Brain pericyte (primary cell): Measurements from ENCODE around the gene ST8SIA5.

Experiments used
- DNase-seq: peaks from one replicate; pipeline ENCODE4 v3.0.0-alpha.2; 2012; ENCODE audit warnings: low read depth, low spot score

ST8SIA5 gene

GRCh38 chr18:46740046-46740445 is 16.8 kb downstream of the ST8SIA5 start:
- no peak for DNase-seq

GRCh38 chr18:46738491-46738890 is 18.4 kb downstream of the ST8SIA5 start:
- DNase-seq = no peak

- DNase-seq = no peak
Observed at GRCh38 chr18:46736736-46737135, 20.1 kb downstream of the ST8SIA5 start.

- DNase-seq = no peak
Observed at GRCh38 chr18:46736135-46736534, 20.7 kb downstream of the ST8SIA5 start.

GRCh38 chr18:46734981-46735380 is 21.9 kb downstream of the ST8SIA5 start:
- DNase-seq = no peak

GRCh38 chr18:46733872-46734271 is 23.0 kb downstream of the ST8SIA5 start:
- no peak for DNase-seq

GRCh38 chr18:46732801-46733200 is 24.1 kb downstream of the ST8SIA5 start:
- DNase-seq = no peak

- DNase-seq = no peak
Observed at GRCh38 chr18:46732201-46732600, 24.7 kb downstream of the ST8SIA5 start.

GRCh38 chr18:46731316-46731715 is 25.5 kb downstream of the ST8SIA5 start:
- DNase-seq = no peak

GRCh38 chr18:46728219-46728930 is 28.5 kb downstream of the ST8SIA5 start:
- no peak for DNase-seq

- no peak for DNase-seq
Observed at GRCh38 chr18:46727177-46727576, 29.7 kb downstream of the ST8SIA5 start.

- DNase-seq = no peak
Observed at GRCh38 chr18:46725310-46725709, 31.5 kb downstream of the ST8SIA5 start.

- DNase-seq = no peak
Observed at GRCh38 chr18:46723856-46724415, 32.9 kb downstream of the ST8SIA5 start.

GRCh38 chr18:46722051-46722450 is 34.8 kb downstream of the ST8SIA5 start:
- DNase-seq = no peak

- DNase-seq = no peak
Observed at GRCh38 chr18:46721331-46721730, 35.5 kb downstream of the ST8SIA5 start.

- DNase-seq = no peak
Observed at GRCh38 chr18:46720521-46720920, 36.3 kb downstream of the ST8SIA5 start.

GRCh38 chr18:46720092-46720491 is 36.8 kb downstream of the ST8SIA5 start:
- DNase-seq = no peak

- no peak for DNase-seq
Observed at GRCh38 chr18:46719388-46719787, 37.5 kb downstream of the ST8SIA5 start.

- no peak for DNase-seq
Observed at GRCh38 chr18:46718501-46719341, 38.1 kb downstream of the ST8SIA5 start.

GRCh38 chr18:46716827-46717226 is 40.0 kb downstream of the ST8SIA5 start:
- DNase-seq = no peak

- no peak for DNase-seq
Observed at GRCh38 chr18:46716336-46716735, 40.5 kb downstream of the ST8SIA5 start.

- DNase-seq = no peak
Observed at GRCh38 chr18:46715062-46715461, 41.8 kb downstream of the ST8SIA5 start.

GRCh38 chr18:46712406-46712805 is 44.4 kb downstream of the ST8SIA5 start:
- no peak for DNase-seq
